CD4-positive, alpha-beta T cell treated with Interleukin-17A for 4 hours (primary cell): ENCODE measurements around the gene PRPF8.
"Not testable (repeated sequence)": the region's sequence is repeated elsewhere in the genome, so short reads cannot be mapped to it uniquely, and the experiment has no call there.

Source experiments
- DNase-seq: peaks from one replicate; pipeline ENCODE4 v3.0.0-alpha.2; 2020; ENCODE audit warnings: mixed read lengths

PRPF8 gene

DNA sequence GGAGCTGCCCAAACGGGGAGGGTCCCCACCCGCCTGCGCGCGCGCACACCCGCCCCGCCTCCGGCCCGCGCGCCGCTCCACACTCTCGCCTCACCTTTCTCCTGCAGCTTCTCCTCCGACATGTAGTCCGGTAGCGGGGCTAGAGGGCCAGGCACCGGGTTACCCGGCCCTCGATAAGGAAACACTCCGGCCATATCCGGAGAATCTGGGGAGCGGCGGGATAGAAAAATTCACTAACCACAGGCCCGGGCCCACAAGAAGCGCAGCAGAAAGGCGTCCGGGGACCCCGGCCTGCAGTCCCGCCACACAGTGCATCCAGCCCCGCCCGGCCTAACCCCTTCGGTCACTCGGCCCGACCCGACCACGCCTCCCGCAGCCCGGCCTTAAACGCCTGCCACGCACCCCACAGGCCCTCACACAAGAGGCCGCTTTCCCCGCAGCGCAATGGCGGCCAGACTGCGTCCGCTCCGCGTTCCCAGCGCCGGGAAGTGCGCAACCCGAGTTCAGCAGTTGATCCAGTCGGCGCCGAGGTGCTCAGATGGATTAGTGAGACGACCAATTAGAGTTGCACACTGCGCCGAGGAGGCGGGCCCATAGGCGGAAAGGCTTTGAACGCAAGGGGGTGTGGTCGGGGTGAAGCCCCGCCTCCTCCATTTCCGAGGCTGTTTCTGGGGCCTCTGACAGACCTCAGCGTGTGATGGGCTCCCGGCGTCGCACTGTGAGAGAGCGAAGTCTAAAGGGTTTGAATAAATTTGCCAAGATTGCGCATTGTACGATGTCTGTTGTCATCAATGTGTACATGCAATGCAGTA is at the start of gene PRPF8:
TSS of gene PRPF8 (minus strand) at position 490 of the 812 bp plus-strand sequence. CDS start at position 194, 296 bp downstream.
- peak; percentile 99 for DNase-seq

GRCh38 chr17:1733759-1734158 is 49.1 kb upstream of the PRPF8 start:
- DNase-seq = no peak

- no peak for DNase-seq
These were observed 48.2 kb upstream of the PRPF8 start for GRCh38 chr17:1732833-1733321.

DNA sequence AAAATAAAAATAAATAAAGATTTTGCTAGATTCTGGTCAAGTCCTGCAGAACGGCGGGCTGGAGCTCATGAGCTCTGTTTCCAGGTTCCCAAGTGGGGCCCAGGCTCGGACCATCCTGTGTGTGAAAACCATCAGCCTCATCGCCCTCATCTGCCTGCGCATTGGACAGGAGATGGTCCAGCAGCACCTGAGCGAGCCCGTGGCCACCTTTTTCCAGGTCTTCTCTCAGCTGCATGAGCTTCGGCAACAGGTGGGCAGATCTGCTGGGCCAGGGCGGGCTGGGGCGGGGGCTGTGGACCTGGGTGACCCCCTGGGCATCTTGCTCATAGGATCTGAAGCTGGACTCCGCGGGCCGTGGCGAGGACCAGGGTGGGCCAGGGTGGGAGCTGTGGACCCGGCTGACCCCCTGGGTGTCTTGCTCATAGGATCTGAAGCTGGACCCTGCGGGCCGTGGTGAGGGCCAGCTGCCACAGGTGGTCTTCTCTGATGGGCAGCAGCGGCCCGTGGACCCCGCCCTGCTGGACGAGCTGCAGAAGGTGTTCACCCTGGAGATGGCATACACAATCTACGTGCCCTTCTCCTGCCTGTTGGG is 47.7 kb upstream of the PRPF8 start:
- no peak for DNase-seq

DNA sequence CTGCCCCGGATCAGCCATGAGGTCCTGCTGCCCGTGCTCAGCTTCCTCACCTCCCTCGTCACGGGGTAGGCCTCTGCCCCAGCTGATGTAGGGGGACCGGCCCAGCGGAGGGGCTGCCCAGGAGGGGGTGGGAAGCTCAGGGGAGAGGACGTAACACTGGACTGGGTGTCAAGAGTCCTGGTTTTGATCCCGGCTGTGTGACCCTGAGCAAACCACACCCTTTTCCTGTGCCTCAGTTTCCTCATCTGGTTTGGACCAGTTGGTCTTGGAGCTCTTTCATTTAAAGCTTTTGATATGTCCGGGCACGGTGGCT is 46.5 kb upstream of the PRPF8 start:
- DNase-seq = no peak

- DNase-seq = no peak
These were observed 45.9 kb upstream of the PRPF8 start for GRCh38 chr17:1730326-1731193.

DNA sequence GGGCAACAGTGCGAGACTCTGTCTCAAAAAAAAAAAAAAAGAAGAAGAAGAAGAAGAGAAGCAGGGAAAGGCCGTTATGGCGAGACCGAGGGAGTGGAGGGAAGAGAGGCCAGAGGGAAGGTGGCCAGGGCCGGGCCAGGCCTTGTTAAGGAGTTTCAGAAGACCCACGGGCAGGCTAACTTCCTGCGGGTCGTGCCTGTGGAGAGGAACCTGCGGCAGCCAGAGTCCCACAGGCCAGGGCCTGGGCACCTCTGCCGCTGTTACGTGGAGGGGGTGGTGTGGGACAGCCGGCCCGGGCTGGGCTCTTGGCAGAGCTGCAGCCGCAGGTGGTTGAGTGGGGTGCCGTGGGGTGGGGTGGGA is 45.3 kb upstream of the PRPF8 start:
- DNase-seq = no peak

- DNase-seq = no peak
These were observed 43.4 kb upstream of the PRPF8 start for GRCh38 chr17:1727876-1728630.

DNA sequence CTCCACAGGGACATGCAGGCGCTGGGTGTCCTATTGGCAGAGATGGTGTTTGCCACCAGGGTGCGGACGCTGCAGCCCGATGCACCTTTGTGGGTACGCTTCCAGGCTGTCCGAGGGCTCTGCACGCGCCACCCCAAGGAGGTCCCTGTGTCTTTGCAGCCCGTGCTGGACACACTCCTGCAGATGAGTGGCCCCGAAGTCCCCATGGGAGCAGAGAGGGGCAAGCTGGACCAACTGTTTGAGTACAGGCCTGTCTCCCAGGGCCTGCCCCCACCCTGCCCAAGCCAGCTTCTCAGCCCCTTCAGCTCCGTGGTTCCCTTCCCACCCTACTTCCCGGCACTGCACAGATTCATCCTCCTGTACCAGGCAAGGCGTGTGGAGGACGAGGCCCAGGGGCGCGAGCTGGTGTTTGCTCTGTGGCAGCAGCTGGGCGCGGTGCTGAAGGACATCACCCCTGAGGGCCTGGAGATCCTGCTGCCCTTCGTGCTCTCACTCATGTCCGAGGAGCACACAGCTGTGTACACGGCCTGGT is 42.7 kb upstream of the PRPF8 start:
- no peak for DNase-seq

GRCh38 chr17:1726626-1727257 is 42.1 kb upstream of the PRPF8 start:
- DNase-seq = no peak

GRCh38 chr17:1725642-1726511 is 41.2 kb upstream of the PRPF8 start:
- DNase-seq = no peak

- no peak for DNase-seq
These were observed 40.4 kb upstream of the PRPF8 start for GRCh38 chr17:1724869-1725641.

DNA sequence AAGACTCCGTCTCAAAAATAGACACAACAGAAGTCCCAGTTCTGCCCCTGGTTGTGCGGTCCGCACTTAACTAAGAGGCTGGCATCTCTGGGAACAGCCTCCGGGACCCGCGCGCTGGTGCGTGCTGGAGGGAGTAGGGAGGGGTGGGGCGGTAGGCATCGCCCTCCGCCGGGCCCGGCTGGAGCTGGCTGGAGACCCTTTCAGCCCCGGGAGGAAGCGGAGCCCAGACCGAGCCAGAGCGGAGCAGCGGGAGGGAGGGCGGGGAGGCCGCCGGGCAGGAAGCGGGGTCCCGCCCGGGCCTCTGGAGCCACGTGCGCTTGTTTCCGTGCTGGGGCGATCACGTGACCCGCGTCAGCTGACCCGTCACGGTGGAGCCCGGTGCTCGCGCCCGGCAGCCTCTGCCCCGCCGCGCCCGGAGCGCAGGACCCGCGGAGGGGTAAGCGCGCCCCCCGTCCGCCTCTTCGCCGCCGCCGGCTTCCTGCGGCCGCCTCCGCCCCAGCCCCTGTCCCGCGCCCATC is 39.7 kb upstream of the PRPF8 start, which contains the start of gene WDR81:
TSS of gene WDR81 (plus strand) at position 354 of the 518 bp plus-strand sequence. CDS start 256 bp downstream, outside the sequence.
- peak; percentile 90 for DNase-seq

DNA sequence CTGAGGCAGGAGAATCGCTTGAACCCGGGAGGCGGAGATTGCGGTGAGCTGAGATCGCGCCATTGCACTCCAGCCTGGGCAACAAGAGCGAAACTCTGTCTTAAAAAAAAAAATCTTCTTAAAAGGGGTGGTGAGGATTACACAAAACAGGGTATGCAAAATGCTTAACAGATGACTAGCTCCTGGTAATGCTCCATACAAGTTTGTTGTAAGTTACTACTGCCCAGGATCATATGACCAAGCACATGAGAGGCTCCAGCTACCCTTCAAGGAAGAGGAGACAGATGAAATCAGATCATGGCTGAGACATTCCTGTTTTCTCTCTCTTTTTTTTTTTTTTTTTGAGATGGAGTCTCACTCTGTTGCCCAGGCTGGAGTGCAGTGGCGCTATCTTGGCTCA is 37.4 kb upstream of the PRPF8 start:
- not testable (repeated sequence) for DNase-seq

GRCh38 chr17:1720856-1721386 is 36.3 kb upstream of the PRPF8 start:
- peak; percentile 81 for DNase-seq

DNA sequence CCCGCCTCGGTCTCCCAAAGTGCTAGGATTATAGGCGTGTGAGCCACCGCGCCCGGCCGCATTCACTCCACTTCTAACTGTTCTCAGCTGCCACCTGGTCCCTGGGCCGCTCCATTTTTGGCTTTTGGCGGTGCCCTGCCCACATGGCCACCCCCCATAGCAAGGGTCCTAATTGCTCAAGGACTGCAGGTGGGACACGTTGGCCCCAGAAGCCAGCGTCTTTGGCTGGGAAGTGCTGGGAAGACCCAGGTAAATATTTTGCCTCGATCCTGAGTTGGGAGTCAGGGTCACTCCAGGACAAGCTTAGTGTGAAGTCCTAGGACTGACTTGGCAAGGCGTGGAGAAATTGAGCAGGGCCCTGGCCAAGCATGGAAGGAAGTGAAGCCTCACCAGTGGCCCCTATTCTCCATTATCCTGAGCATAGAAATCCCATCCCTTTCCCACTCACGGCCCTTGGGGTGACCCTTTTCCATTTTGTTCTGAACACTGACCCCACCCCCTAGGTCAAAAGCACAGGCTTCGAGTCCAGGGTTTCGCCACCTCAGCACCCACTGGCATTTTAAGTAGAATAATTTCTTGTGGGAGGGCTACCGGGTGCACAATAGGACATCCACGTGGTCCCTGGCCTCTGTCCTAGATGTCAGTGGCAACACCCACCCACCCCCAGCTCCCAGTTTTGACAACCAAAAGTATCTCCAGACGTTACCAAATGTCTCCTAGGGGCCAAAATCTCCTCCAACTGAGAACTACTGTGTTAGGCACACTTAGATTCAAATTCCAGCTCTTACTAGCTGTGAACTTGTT is 33.9 kb upstream of the PRPF8 start:
- no peak for DNase-seq

- peak; percentile 85 for DNase-seq
These were observed 32.4 kb upstream of the PRPF8 start for GRCh38 chr17:1716912-1717695.
